Neuronal stem cell (in vitro differentiated cells): ENCODE data around the gene ENTPD3.
A peak's percentile ranks its signal among the peaks of the same experiment; 100 is the strongest.

Experiments
- DNase-seq: peaks from one replicate; pipeline ENCODE4 v3.0.0-alpha.2; 2013; ENCODE audit warnings: low spot score
- H2AFZ ChIP-seq: one replicate; pipeline ENCODE4 v1.6.1; 2013; ENCODE audit warnings: mild to moderate bottlenecking, low read length, inconsistent platforms
- H2AK5ac ChIP-seq: 2 replicates; pipeline ENCODE4 v1.6.1; 2013; ENCODE audit warnings: low read depth, mild to moderate bottlenecking, inconsistent platforms, low read length, moderate library complexity, mixed read lengths
- H2BK120ac ChIP-seq: 2 replicates; pipeline ENCODE4 v1.6.1; 2013; ENCODE audit warnings: low read depth, mild to moderate bottlenecking, inconsistent platforms, low read length, moderate library complexity, mixed read lengths
- H2BK12ac ChIP-seq: one replicate; pipeline ENCODE4 v1.6.1; 2013; ENCODE audit warnings: low read length, inconsistent platforms
- H2BK15ac ChIP-seq: 2 replicates; pipeline ENCODE4 v1.6.1; 2013; ENCODE audit warnings: mild to moderate bottlenecking, low read length, inconsistent platforms, mixed read lengths
- H2BK5ac ChIP-seq: one replicate; pipeline ENCODE4 v1.6.1; 2013; ENCODE audit warnings: inconsistent platforms, mild to moderate bottlenecking, low read length, moderate library complexity
- H3K14ac ChIP-seq: one replicate; pipeline ENCODE4 v1.6.1; 2013; ENCODE audit warnings: low read length, inconsistent platforms
- H3K18ac ChIP-seq: 2 replicates; pipeline ENCODE4 v1.6.1; 2013; ENCODE audit warnings: low read length, inconsistent platforms
- H3K23ac ChIP-seq: 2 replicates; pipeline ENCODE4 v1.6.1; 2013; ENCODE audit warnings: low read depth, mild to moderate bottlenecking, mixed read lengths, low read length, inconsistent platforms; ENCODE audit not compliant: poor library complexity
- H3K27ac ChIP-seq: replicated peaks from 3 replicates; pipeline ENCODE4 v1.5.1; 2013; ENCODE audit warnings: low read length, inconsistent platforms
- H3K27me3 ChIP-seq, 3 experiments: 2 replicates each; pipeline ENCODE4 v1.6.1; 2013; ENCODE audit warnings: low read length in 3 of 3, mild to moderate bottlenecking in 2 of 3, inconsistent platforms in 1 of 3, low read depth in 1 of 3, mixed read lengths in 1 of 3, moderate library complexity in 1 of 3; ENCODE audit not compliant: control insufficient read depth in 3 of 3, insufficient read depth in 3 of 3
- H3K36me3 ChIP-seq, 2 donors: replicated peaks in 1 of 2; 2 replicates each; pipeline ENCODE4 v1.6.1; 2013; ENCODE audit warnings: low read length in 2 of 2; ENCODE audit not compliant: control insufficient read depth in 2 of 2, insufficient read depth in 2 of 2
- H3K4ac ChIP-seq: 2 replicates; pipeline ENCODE4 v1.6.1; 2013; ENCODE audit warnings: inconsistent platforms, mild to moderate bottlenecking, low read length, moderate library complexity
- H3K4me1 ChIP-seq, 2 donors: 1 replicate in 1 of 2; 2 replicates in 1 of 2; pipeline ENCODE4 v1.6.1; 2013; ENCODE audit warnings: low read length in 2 of 2, low read depth in 1 of 2; ENCODE audit not compliant: control insufficient read depth in 2 of 2, insufficient read depth in 1 of 2
- H3K4me2 ChIP-seq: one replicate; pipeline ENCODE4 v1.6.1; 2013; ENCODE audit warnings: mild to moderate bottlenecking, low read length, inconsistent platforms; ENCODE audit not compliant: insufficient read depth, poor library complexity, severe bottlenecking
- H3K4me3 ChIP-seq, 2 donors: 2 replicates each; pipeline ENCODE4 v1.5.1; 2013; ENCODE audit warnings: low read length in 2 of 2, mild to moderate bottlenecking in 2 of 2, inconsistent platforms in 1 of 2, moderate library complexity in 1 of 2
- H3K79me1 ChIP-seq: one replicate; pipeline ENCODE4 v1.6.1; 2013; ENCODE audit warnings: low read depth, mild to moderate bottlenecking, inconsistent platforms, low read length, moderate library complexity
- H3K9ac ChIP-seq: one replicate; pipeline ENCODE4 v1.6.1; 2013; ENCODE audit warnings: mild to moderate bottlenecking, low read depth, low read length, inconsistent platforms; ENCODE audit not compliant: poor library complexity
- H3K9me3 ChIP-seq, 2 donors: replicated peaks in 1 of 2; 2 replicates each; pipeline versions ENCODE3 to v1.6.1; 2013; ENCODE audit warnings: low read length in 2 of 2, mild to moderate bottlenecking in 2 of 2, inconsistent platforms in 1 of 2, low read depth in 1 of 2, mixed read lengths in 1 of 2, moderate library complexity in 1 of 2; ENCODE audit not compliant: control insufficient read depth in 2 of 2, insufficient read depth in 1 of 2
- H4K8ac ChIP-seq: one replicate; pipeline ENCODE4 v1.6.1; 2013; ENCODE audit warnings: low read depth, mild to moderate bottlenecking, inconsistent platforms, low read length, moderate library complexity
- H4K91ac ChIP-seq: one replicate; pipeline ENCODE4 v1.6.1; 2013; ENCODE audit warnings: low read length, low read depth, mild to moderate bottlenecking, inconsistent platforms; ENCODE audit not compliant: poor library complexity
- WGBS, 2 donors: extraction: QIAGEN DNeasy Blood & Tissue Kit; methylation state at CpG; one replicate each; pipeline ENCODE4 v1.1.7; 2013; ENCODE audit warnings: missing lambda C conversion rate in 2 of 2, mixed read lengths in 1 of 2; ENCODE audit not compliant: insufficient read length in 2 of 2, insufficient replicate concordance in 1 of 2; ENCODE audit errors: extremely low coverage in 2 of 2; 5-methylcytosine and 5-hydroxymethylcytosine counted together

The ENTPD3 gene

DNA sequence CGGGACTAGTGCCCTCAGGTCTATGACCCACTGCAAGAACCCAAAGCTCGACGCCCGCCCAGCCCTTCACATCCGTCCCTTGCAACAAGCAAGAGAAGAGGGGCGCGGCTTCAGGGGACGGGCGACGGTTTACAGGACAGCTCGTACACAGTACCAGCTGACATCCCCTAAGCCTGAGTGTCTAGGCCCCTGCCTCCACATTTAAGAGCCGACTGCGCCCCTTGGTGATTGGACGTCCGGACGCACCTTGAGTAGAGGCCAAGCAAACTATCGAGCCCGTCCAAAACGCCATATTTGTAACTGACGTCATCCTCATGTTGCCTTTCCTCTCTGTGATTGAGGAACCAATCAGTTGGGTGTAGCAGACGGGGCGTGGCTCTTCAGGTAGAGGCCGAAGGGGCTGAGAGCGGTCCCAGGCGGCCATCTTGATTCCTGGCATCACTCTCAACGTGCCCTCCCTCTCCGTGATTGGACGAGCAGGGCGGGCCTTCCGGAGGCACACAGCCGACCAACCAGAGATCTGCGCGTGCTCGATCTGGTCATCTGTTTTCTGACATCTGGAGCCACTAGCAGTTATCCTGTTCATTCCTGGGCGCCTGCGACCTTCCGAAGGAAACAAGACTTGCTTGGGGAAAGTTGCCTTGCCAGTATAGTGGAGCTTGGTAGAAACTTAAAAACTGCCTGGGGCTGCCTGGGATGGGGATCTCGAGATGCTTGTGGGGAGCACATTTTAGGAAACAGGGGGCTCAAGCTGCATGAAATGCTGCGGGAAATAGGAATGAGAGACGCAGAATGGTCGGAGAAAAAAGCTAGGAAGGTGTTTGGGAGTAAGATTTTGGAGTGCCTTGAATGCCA, 66.1 kb downstream of the ENTPD3 start:
- H3K79me1 ChIP-seq: no peaks in the 10 kb centered on the region
- peak overlapping the region; percentile 73 for H3K18ac ChIP-seq
- no peak overlapping the region for H2AK5ac ChIP-seq
- peak overlapping the region; percentile 87 for H3K9ac ChIP-seq
- H3K4me1 ChIP-seq: peaks cover 1 to 5% of the 10 kb centered on the region in 2 donors
- H4K91ac ChIP-seq: no peak overlapping the region
- peak overlapping the region; percentile 73 to 95 for H3K4me3 ChIP-seq
- peak overlapping the region; percentile 78 for H3K14ac ChIP-seq
- peak overlapping the region; percentile 43 for H4K8ac ChIP-seq
- WGBS, 2 donors: no CpG with 5 or more reads among the region's 41 CpGs
- no peak overlapping the region for H3K4ac ChIP-seq
- peaks cover 0 to 4% of the 10 kb centered on the region in 2 donors for H3K36me3 ChIP-seq
- no peak overlapping the region for H2BK5ac ChIP-seq
- peak overlapping the region; percentile 71 for H3K23ac ChIP-seq
- no peaks in the 10 kb centered on the region for H3K27me3 ChIP-seq
- no peak overlapping the region for H2BK120ac ChIP-seq
- H2BK12ac ChIP-seq: no peak overlapping the region
- peak overlapping the region; percentile 68 for H2BK15ac ChIP-seq
- peak overlapping the region; percentile 94 for H2AFZ ChIP-seq
- H3K4me2 ChIP-seq: peak overlapping the region; percentile 81
- DNase-seq: peak; percentile 95
- no peaks in the 10 kb centered on the region for H3K9me3 ChIP-seq
- H3K27ac ChIP-seq: peak overlapping the region; percentile 71

DNA sequence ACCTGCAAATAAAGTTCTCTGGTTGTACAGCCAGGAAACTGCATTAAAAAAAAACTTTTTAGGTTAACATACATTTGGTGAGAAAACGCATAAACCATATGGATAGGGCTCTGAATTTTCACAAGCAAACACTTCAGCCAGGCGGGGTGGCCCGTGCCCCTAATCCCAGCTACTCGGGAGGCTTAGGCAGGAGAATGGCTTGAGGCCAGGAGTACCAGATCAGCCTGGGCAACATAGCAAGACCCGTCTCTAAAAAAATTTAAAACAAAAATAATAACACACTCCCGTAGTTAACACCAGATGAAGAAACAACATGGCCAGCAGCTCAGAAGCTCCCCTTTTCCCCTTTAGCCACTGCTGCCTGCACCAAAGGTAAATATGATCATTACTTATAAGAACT, 66.9 kb downstream of the ENTPD3 start:
- Histone ChIP-seq H2AFZ (peak overlapping the region; percentile 94), H3K4me3 (peak overlapping the region in 1 of 2 donors; percentile 73), H3K27ac (no peak overlapping the region), H2BK120ac (no peak overlapping the region), H3K4ac (no peak overlapping the region), H2AK5ac (no peak overlapping the region), H3K36me3 (peaks cover 5 to 12% of the 10 kb centered on the region in 2 donors), H3K4me2 (no peak overlapping the region), H3K23ac (no peak overlapping the region), H3K18ac (no peak overlapping the region), H3K9ac (no peak overlapping the region), H4K91ac (no peak overlapping the region), H4K8ac (no peak overlapping the region), H3K4me1 (peaks cover 6 to 9% of the 10 kb centered on the region in 2 donors), H2BK5ac (no peak overlapping the region), H3K14ac (no peak overlapping the region), H3K27me3 (no peaks in the 10 kb centered on the region), H3K79me1 (no peaks in the 10 kb centered on the region), H3K9me3 (no peaks in the 10 kb centered on the region), H2BK15ac (no peak overlapping the region), H2BK12ac (no peak overlapping the region)
- WGBS, 2 donors: no CpG with 5 or more reads among the region's 6 CpGs
- DNase-seq: no peak

DNA sequence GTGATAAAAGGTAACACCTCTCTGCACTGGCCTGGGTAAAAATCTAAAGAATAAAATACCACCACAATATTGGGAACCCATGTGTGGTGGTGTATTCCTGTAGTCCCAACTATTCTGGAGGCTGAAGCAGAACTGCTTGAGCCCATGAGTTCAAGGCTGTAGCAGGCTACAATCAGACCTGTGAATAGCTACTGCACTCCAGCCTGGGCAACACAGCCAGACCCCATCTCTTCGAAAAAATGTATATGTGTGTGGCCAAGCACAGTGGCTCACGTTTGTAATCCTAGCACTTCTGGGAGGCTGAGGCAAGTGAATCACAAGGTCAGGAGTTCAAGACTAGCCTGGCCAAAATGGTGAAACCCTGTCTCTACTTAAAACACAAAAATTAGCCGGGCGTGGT, 68.3 kb downstream of the ENTPD3 start:
- no peak overlapping the region for H2AFZ ChIP-seq
- no peak overlapping the region for H3K14ac ChIP-seq
- no peak overlapping the region for H2BK12ac ChIP-seq
- H3K36me3 ChIP-seq: peaks cover 10 to 25% of the 10 kb centered on the region in 2 donors
- no peaks in the 10 kb centered on the region for H3K79me1 ChIP-seq
- H4K91ac ChIP-seq: no peak overlapping the region
- no peak overlapping the region for H3K18ac ChIP-seq
- DNase-seq: no peak
- no peak overlapping the region for H3K23ac ChIP-seq
- H3K4ac ChIP-seq: no peak overlapping the region
- H3K27ac ChIP-seq: no peak overlapping the region
- H3K4me3 ChIP-seq: no peak overlapping the region
- H3K4me1 ChIP-seq: peaks cover 6 to 9% of the 10 kb centered on the region in 2 donors
- H3K9me3 ChIP-seq: no peaks in the 10 kb centered on the region
- no peak overlapping the region for H2BK5ac ChIP-seq
- H2BK15ac ChIP-seq: no peak overlapping the region
- H2BK120ac ChIP-seq: no peak overlapping the region
- H2AK5ac ChIP-seq: no peak overlapping the region
- WGBS, 2 donors: no CpG with 5 or more reads among the region's 4 CpGs
- no peak overlapping the region for H3K9ac ChIP-seq
- no peak overlapping the region for H4K8ac ChIP-seq
- H3K4me2 ChIP-seq: no peak overlapping the region
- H3K27me3 ChIP-seq: no peaks in the 10 kb centered on the region

DNA sequence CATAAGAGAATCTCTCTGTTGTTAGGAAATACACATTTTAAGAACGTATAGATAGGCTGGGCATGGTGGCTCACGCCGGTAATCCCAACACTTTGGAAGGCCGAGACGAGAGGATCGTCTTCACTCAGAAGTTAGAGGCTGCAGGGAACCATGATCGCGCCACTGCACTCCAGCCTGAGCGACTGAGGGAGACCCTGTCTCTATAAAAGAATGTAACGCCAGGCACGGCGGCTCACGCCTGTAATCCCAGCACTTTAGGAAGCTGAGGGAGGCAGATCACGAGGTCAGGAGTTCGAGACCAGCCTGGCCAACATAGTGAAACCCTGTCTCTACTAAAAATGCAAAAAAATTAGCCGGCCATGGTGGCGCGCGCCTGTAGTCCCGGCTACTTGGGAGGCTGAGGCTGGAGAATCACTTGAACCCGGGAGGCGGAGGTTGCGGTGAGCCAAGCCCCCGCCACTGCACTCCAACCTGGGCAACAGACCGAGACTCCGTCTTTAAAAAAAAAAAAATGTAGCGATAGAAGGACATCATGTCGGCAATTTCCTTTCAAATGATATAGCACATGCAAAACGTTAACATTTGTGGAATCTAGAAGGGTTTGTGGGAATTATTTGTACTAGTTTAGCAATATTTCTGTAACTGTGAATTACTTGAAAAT, 69.4 kb downstream of the ENTPD3 start:
- Histone ChIP-seq H3K27me3 (no peaks in the 10 kb centered on the region), H3K9ac (peak overlapping the region; percentile 47), H2AK5ac (no peak overlapping the region), H3K27ac (no peak overlapping the region), H4K8ac (no peak overlapping the region), H3K36me3 (peaks cover 17 to 36% of the 10 kb centered on the region in 2 donors), H3K4me3 (peak overlapping the region; percentile 82 to 98), H3K79me1 (no peaks in the 10 kb centered on the region), H3K14ac (no peak overlapping the region), H2BK120ac (no peak overlapping the region), H3K4ac (no peak overlapping the region), H2BK12ac (no peak overlapping the region), H2BK5ac (no peak overlapping the region), H4K91ac (no peak overlapping the region), H3K18ac (no peak overlapping the region), H2AFZ (peak overlapping the region; percentile 71), H3K4me2 (peak overlapping the region; percentile 40), H2BK15ac (no peak overlapping the region), H3K9me3 (no peaks in the 10 kb centered on the region), H3K23ac (no peak overlapping the region), H3K4me1 (peaks cover 6 to 9% of the 10 kb centered on the region in 2 donors)
- WGBS, 2 donors: no CpG with 5 or more reads among the region's 29 CpGs
- DNase-seq: no peak
